ENCODE data around the gene KLF17.

Gene KLF17

GRCh38 chr1:44118682-44119081 is at the start of gene KLF17:
KLF17 (plus strand) TSS chr1:44118821; CDS start chr1:44118908, 87 bp downstream.
- no peak for TF ChIP-seq CTCF (conservative IDR thresholded peaks at IDR 0.05; ENCODE audit: low read depth, low read length)
- H3K4me3 ChIP-seq (ENCODE audit: low read length), result no peak within 1 kb of the TSS
- DNase-seq (ENCODE audit: low read depth), result no peak

GRCh38 chr1:44071461-44071860 is 47.2 kb upstream of the KLF17 start:
- H3K4me3 ChIP-seq (ENCODE audit: low read length), result no peak overlapping the region
- no peak for DNase-seq (ENCODE audit: low read depth)
- TF ChIP-seq CTCF (conservative IDR thresholded peaks at IDR 0.05; ENCODE audit: low read depth, low read length), result no peak

- H3K4me3 ChIP-seq (ENCODE audit: low read length), result no peak overlapping the region
- TF ChIP-seq CTCF (conservative IDR thresholded peaks at IDR 0.05; ENCODE audit: low read depth, low read length), result no peak
- peak; percentile 83 for DNase-seq (ENCODE audit: low read depth)
These were observed 46.4 kb upstream of the KLF17 start for GRCh38 chr1:44072204-44072603.

- H3K4me3 ChIP-seq (ENCODE audit: low read length), result no peak overlapping the region
- no peak for DNase-seq (ENCODE audit: low read depth)
- no peak for TF ChIP-seq CTCF (conservative IDR thresholded peaks at IDR 0.05; ENCODE audit: low read depth, low read length)
These were observed 45.8 kb upstream of the KLF17 start for GRCh38 chr1:44072821-44073220.

- no peak for TF ChIP-seq CTCF (conservative IDR thresholded peaks at IDR 0.05; ENCODE audit: low read depth, low read length)
- H3K4me3 ChIP-seq (ENCODE audit: low read length), result no peak overlapping the region
- no peak for DNase-seq (ENCODE audit: low read depth)
These were observed 45.1 kb upstream of the KLF17 start for GRCh38 chr1:44073528-44073927.

GRCh38 chr1:44074415-44074814 is 44.2 kb upstream of the KLF17 start:
- no peak for TF ChIP-seq CTCF (conservative IDR thresholded peaks at IDR 0.05; ENCODE audit: low read depth, low read length)

GRCh38 chr1:44076066-44076465 is 42.6 kb upstream of the KLF17 start:
- no peak for DNase-seq (ENCODE audit: low read depth)
- H3K4me3 ChIP-seq (ENCODE audit: low read length), result no peak overlapping the region
- no peak for TF ChIP-seq CTCF (conservative IDR thresholded peaks at IDR 0.05; ENCODE audit: low read depth, low read length)

More at GRCh38 chr1:44074415-44074814, 44.2 kb upstream of the KLF17 start:
- no peak for DNase-seq (ENCODE audit: low read depth)
- H3K4me3 ChIP-seq (ENCODE audit: low read length), result no peak overlapping the region

Data from retinal pigment epithelial cell (primary cell).